Measurements from ENCODE around the gene TMEM222.

The TMEM222 gene

DNA sequence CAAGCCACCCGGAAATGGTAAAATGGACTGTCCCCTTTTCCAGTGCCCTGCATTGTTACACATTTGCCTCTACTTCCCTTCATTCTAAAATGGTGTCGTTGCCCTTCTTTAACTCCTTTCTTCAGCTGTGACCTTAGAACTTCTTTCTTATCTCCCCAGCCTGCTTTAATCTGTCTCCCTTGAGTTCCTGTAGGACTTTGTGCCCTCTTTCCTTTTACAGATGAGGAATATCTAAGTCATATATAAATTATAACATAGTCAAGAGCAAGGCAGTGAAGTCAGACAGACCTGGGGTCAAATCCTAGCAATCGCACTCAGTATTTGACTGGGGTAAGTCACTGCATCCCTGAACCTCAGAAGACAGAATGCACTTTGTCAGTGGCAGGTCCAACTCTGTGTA, 31.4 kb upstream of the TMEM222 start:
- H3K36me3 ChIP-seq (ENCODE audit: low read length): peaks cover 3% of the 10 kb centered on the region; the same call in 1 of the 2 replicates
- H2AFZ ChIP-seq (ENCODE audit: low read depth, low read length, severe bottlenecking): no peak overlapping the region
- H3K9me2 ChIP-seq (replicated peaks; ENCODE audit: insufficient read depth, low read length): no peaks in the 10 kb centered on the region
- no peak overlapping the region for H3K4me2 ChIP-seq (ENCODE audit: low read depth, low read length, poor library complexity, severe bottlenecking)
- H3K9me3 ChIP-seq (ENCODE audit: insufficient read depth, low read length): no peaks in the 10 kb centered on the region
- H4K20me1 ChIP-seq (ENCODE audit: low read depth, low read length): no peaks in the 10 kb centered on the region
- H3K4me3 ChIP-seq (ENCODE audit: insufficient read depth, low read length, poor library complexity, severe bottlenecking): no peak overlapping the region
- H3K79me2 ChIP-seq (ENCODE audit: insufficient read depth, low read length): no peaks in the 10 kb centered on the region
- no peaks in the 10 kb centered on the region for H3F3A ChIP-seq (ENCODE audit: insufficient read depth)
- TF ChIP-seq, protein P1, sequence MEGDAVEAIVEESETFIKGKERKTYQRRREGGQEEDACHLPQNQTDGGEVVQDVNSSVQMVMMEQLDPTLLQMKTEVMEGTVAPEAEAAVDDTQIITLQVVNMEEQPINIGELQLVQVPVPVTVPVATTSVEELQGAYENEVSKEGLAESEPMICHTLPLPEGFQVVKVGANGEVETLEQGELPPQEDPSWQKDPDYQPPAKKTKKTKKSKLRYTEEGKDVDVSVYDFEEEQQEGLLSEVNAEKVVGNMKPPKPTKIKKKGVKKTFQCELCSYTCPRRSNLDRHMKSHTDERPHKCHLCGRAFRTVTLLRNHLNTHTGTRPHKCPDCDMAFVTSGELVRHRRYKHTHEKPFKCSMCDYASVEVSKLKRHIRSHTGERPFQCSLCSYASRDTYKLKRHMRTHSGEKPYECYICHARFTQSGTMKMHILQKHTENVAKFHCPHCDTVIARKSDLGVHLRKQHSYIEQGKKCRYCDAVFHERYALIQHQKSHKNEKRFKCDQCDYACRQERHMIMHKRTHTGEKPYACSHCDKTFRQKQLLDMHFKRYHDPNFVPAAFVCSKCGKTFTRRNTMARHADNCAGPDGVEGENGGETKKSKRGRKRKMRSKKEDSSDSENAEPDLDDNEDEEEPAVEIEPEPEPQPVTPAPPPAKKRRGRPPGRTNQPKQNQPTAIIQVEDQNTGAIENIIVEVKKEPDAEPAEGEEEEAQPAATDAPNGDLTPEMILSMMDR (IDR thresholded peaks at IDR 0.05; ENCODE audit: insufficient read depth, low read length, poor library complexity, severe bottlenecking): no peak
- TF ChIP-seq EZH2phosphoT487 (conservative IDR thresholded peaks at IDR 0.05; ENCODE audit: low read length): no peak
- H3K27me3 ChIP-seq (ENCODE audit: low read length): no peaks in the 10 kb centered on the region
- no peak overlapping the region for H3K27ac ChIP-seq (ENCODE audit: low read depth, low read length)
- no peak overlapping the region for H3K9ac ChIP-seq (ENCODE audit: low read length)

GRCh38 chr1:27292106-27292505, 29.9 kb upstream of the TMEM222 start:
- Histone ChIP-seq H3K79me2 (ENCODE audit: insufficient read depth, low read length) (no peaks in the 10 kb centered on the region), H3K36me3 (ENCODE audit: low read length) (peaks cover 3% of the 10 kb centered on the region), H3K27me3 (ENCODE audit: low read length) (no peaks in the 10 kb centered on the region), H3K9me3 (ENCODE audit: insufficient read depth, low read length) (no peaks in the 10 kb centered on the region), H3K27ac (ENCODE audit: low read depth, low read length) (no peak overlapping the region), H3K9ac (ENCODE audit: low read length) (no peak overlapping the region), H3F3A (ENCODE audit: insufficient read depth) (no peaks in the 10 kb centered on the region), H4K20me1 (ENCODE audit: low read depth, low read length) (no peaks in the 10 kb centered on the region), H3K9me2 (replicated peaks; ENCODE audit: insufficient read depth, low read length) (no peaks in the 10 kb centered on the region), H3K4me2 (ENCODE audit: low read depth, low read length, poor library complexity, severe bottlenecking) (no peak overlapping the region), H2AFZ (ENCODE audit: low read depth, low read length, severe bottlenecking) (no peak overlapping the region), H3K4me3 (ENCODE audit: insufficient read depth, low read length, poor library complexity, severe bottlenecking) (no peak overlapping the region)
- TF ChIP-seq, protein P1 (IDR thresholded peaks at IDR 0.05; ENCODE audit: insufficient read depth, low read length, poor library complexity, severe bottlenecking): no peak
- TF ChIP-seq EZH2phosphoT487 (conservative IDR thresholded peaks at IDR 0.05; ENCODE audit: low read length): no peak

GRCh38 chr1:27293915-27294314, 28.0 kb upstream of the TMEM222 start:
- H3K4me3 ChIP-seq (ENCODE audit: insufficient read depth, low read length, poor library complexity, severe bottlenecking): no peak overlapping the region
- H4K20me1 ChIP-seq (ENCODE audit: low read depth, low read length): no peaks in the 10 kb centered on the region
- no peaks in the 10 kb centered on the region for H3K9me2 ChIP-seq (replicated peaks; ENCODE audit: insufficient read depth, low read length)
- H3F3A ChIP-seq (ENCODE audit: insufficient read depth): no peaks in the 10 kb centered on the region
- H2AFZ ChIP-seq (ENCODE audit: low read depth, low read length, severe bottlenecking): no peak overlapping the region
- no peaks in the 10 kb centered on the region for H3K79me2 ChIP-seq (ENCODE audit: insufficient read depth, low read length)
- no peak overlapping the region for H3K4me2 ChIP-seq (ENCODE audit: low read depth, low read length, poor library complexity, severe bottlenecking)
- no peaks in the 10 kb centered on the region for H3K27me3 ChIP-seq (ENCODE audit: low read length)
- H3K9ac ChIP-seq (ENCODE audit: low read length): no peak overlapping the region
- peaks cover 3% of the 10 kb centered on the region for H3K36me3 ChIP-seq (ENCODE audit: low read length)
- H3K27ac ChIP-seq (ENCODE audit: low read depth, low read length): no peak overlapping the region
- TF ChIP-seq, protein P1 (IDR thresholded peaks at IDR 0.05; ENCODE audit: insufficient read depth, low read length, poor library complexity, severe bottlenecking): no peak
- no peak for TF ChIP-seq EZH2phosphoT487 (conservative IDR thresholded peaks at IDR 0.05; ENCODE audit: low read length)
- no peaks in the 10 kb centered on the region for H3K9me3 ChIP-seq (ENCODE audit: insufficient read depth, low read length)
